GM21717 (cell line): ENCODE results near the gene SLC25A34.

ENCODE experiments used
- ATAC-seq: cut with Tn5 transposase; IDR thresholded peaks from one replicate; pipeline ENCODE4 v1.9.1; 2021; ENCODE audit warnings: mild to moderate bottlenecking, moderate library complexity; ENCODE audit not compliant: unreplicated experiment

The SLC25A34 gene

GRCh38 chr1:15750924-15751323, 14.9 kb downstream of the SLC25A34 start:
- no peak for ATAC-seq

GRCh38 chr1:15751717-15752116, 15.7 kb downstream of the SLC25A34 start:
- no peak for ATAC-seq

- ATAC-seq, result no peak
Measured at GRCh38 chr1:15753776-15754175, 17.7 kb downstream of the SLC25A34 start.

- no peak for ATAC-seq
Measured at GRCh38 chr1:15755021-15755645, 19.1 kb downstream of the SLC25A34 start.

- ATAC-seq, result no peak
Measured at GRCh38 chr1:15755646-15756040, 19.6 kb downstream of the SLC25A34 start.

GRCh38 chr1:15756143-15757015, 20.3 kb downstream of the SLC25A34 start:
- no peak for ATAC-seq

- ATAC-seq, result no peak
Measured at GRCh38 chr1:15757016-15757543, 21.0 kb downstream of the SLC25A34 start.

GRCh38 chr1:15757575-15758342, 21.7 kb downstream of the SLC25A34 start:
- no peak for ATAC-seq

- ATAC-seq, result no peak
Measured at GRCh38 chr1:15758343-15758931, 22.4 kb downstream of the SLC25A34 start, which contains the start of gene FBLIM1. TSS of gene FBLIM1 (plus strand) at chr1:15758795. CDS start at chr1:15764984, 6,189 bp downstream.

- no peak for ATAC-seq
Measured at GRCh38 chr1:15758953-15759661, 23.0 kb downstream of the SLC25A34 start.

- ATAC-seq, result no peak
Measured at GRCh38 chr1:15760520-15761211, 24.6 kb downstream of the SLC25A34 start.

GRCh38 chr1:15761366-15762128, 25.5 kb downstream of the SLC25A34 start:
- ATAC-seq, result no peak

- ATAC-seq, result no peak
Measured at GRCh38 chr1:15762546-15762945, 26.5 kb downstream of the SLC25A34 start.

GRCh38 chr1:15764269-15764764, 28.3 kb downstream of the SLC25A34 start:
- ATAC-seq, result no peak

- no peak for ATAC-seq
Measured at GRCh38 chr1:15764890-15765289, 28.8 kb downstream of the SLC25A34 start.

- no peak for ATAC-seq
Measured at GRCh38 chr1:15765495-15766194, 29.6 kb downstream of the SLC25A34 start.

GRCh38 chr1:15767941-15768340, 31.9 kb downstream of the SLC25A34 start:
- ATAC-seq, result no peak

GRCh38 chr1:15768388-15768787, 32.3 kb downstream of the SLC25A34 start:
- ATAC-seq, result no peak
